Osteocyte (in vitro differentiated cells): Measurements from ENCODE around the gene PDCD1. TPM values are rescaled to one million over a fixed set of nuclear protein-coding genes. Genes with fewer than 3 reads are reported as not detected.

Experiments used
- DNase-seq: peaks from one replicate; pipeline ENCODE4 v3.0.0; 2021; ENCODE audit warnings: mixed read lengths; ENCODE audit not compliant: unreplicated experiment; ENCODE audit errors: extremely low spot score
- H3K27ac Mint-ChIP-seq: one replicate; pipeline ENCODE4 v1.8.0; 2021; ENCODE audit warnings: mild to moderate bottlenecking, mixed read lengths; ENCODE audit not compliant: unreplicated experiment
- H3K27me3 Mint-ChIP-seq: one replicate; pipeline ENCODE4 v1.8.0; 2021; ENCODE audit warnings: mixed read lengths; ENCODE audit not compliant: unreplicated experiment
- H3K36me3 Mint-ChIP-seq: one replicate; pipeline ENCODE4 v1.8.0; 2021; ENCODE audit warnings: mixed read lengths; ENCODE audit not compliant: unreplicated experiment
- H3K4me1 Mint-ChIP-seq: one replicate; pipeline ENCODE4 v1.8.0; 2021; ENCODE audit warnings: mixed read lengths; ENCODE audit not compliant: unreplicated experiment
- H3K4me3 Mint-ChIP-seq: one replicate; pipeline ENCODE4 v1.8.0; 2021; ENCODE audit warnings: mild to moderate bottlenecking, moderate library complexity, mixed read lengths; ENCODE audit not compliant: unreplicated experiment
- H3K9me3 Mint-ChIP-seq: one replicate; pipeline ENCODE4 v1.8.0; 2021; ENCODE audit warnings: mixed read lengths; ENCODE audit not compliant: unreplicated experiment
- CTCF ChIP-seq: fragments of 200-600 bp; sonication (generic); IDR thresholded peaks from 2 replicates; pipeline ENCODE4 v1.5.0; 2021; ENCODE audit warnings: antibody characterized with exemption, mild to moderate bottlenecking, moderate library complexity
- total RNA-seq: library from RNA; stranded (reverse); gene quantifications from 2 replicates; pipeline ENCODE4 v1.2.1, GENCODE V29; 2021

PDCD1 gene
- total RNA-seq, 1 donor from 2014 or later, result not detected

GRCh38 chr2:241811952-241812729 lies 46.6 kb downstream of the PDCD1 start:
- DNase-seq, result no peak
- Mint-ChIP-seq H3K9me3 (no peaks in the 10 kb centered on the region), H3K36me3 (no peaks in the 10 kb centered on the region), H3K27ac (no peak overlapping the region), H3K4me1 (no peaks in the 10 kb centered on the region), H3K27me3 (no peaks in the 10 kb centered on the region), H3K4me3 (no peak overlapping the region)
- TF ChIP-seq CTCF, result no peak

- Mint-ChIP-seq H3K36me3 (no peaks in the 10 kb centered on the region), H3K4me1 (no peaks in the 10 kb centered on the region), H3K9me3 (no peaks in the 10 kb centered on the region), H3K27ac (no peak overlapping the region), H3K27me3 (no peaks in the 10 kb centered on the region), H3K4me3 (no peak overlapping the region)
- no peak for TF ChIP-seq CTCF
- no peak for DNase-seq
These were observed 47.3 kb downstream of the PDCD1 start for GRCh38 chr2:241811201-241811951.

GRCh38 chr2:241810307-241811200 lies 48.1 kb downstream of the PDCD1 start:
- Mint-ChIP-seq H3K4me1 (no peaks in the 10 kb centered on the region), H3K9me3 (no peaks in the 10 kb centered on the region), H3K4me3 (no peak overlapping the region), H3K27ac (no peak overlapping the region), H3K36me3 (no peaks in the 10 kb centered on the region), H3K27me3 (no peaks in the 10 kb centered on the region)
- DNase-seq, result no peak
- TF ChIP-seq CTCF, result no peak

GRCh38 chr2:241809383-241810306 lies 49.0 kb downstream of the PDCD1 start:
- TF ChIP-seq CTCF, result no peak
- no peak for DNase-seq
- H3K27me3 Mint-ChIP-seq, result no peaks in the 10 kb centered on the region
- H3K4me3 Mint-ChIP-seq, result no peak overlapping the region
- H3K27ac Mint-ChIP-seq, result no peak overlapping the region
- H3K4me1 Mint-ChIP-seq, result no peaks in the 10 kb centered on the region
- H3K36me3 Mint-ChIP-seq, result no peaks in the 10 kb centered on the region
- no peaks in the 10 kb centered on the region for H3K9me3 Mint-ChIP-seq
